Skeletal muscle satellite cell (primary cell): ENCODE measurements around the gene ATP6AP1.

ENCODE experiments used
- H3K27me3 ChIP-seq: 2 replicates; pipeline ENCODE4 v1.7.0; 2013; ENCODE audit warnings: low read length; ENCODE audit not compliant: control insufficient read depth, insufficient read depth
- H3K36me3 ChIP-seq: 2 replicates; pipeline ENCODE4 v1.7.0; 2013; ENCODE audit warnings: mild to moderate bottlenecking, control low read depth, low read length; ENCODE audit not compliant: insufficient read depth
- H3K4me1 ChIP-seq: 2 replicates; pipeline ENCODE4 v1.7.0; 2013; ENCODE audit warnings: low read length; ENCODE audit not compliant: control insufficient read depth, insufficient read depth
- H3K4me2 ChIP-seq: 2 replicates; pipeline ENCODE4 v1.7.0; 2013; ENCODE audit warnings: mild to moderate bottlenecking, low read length
- H3K4me3 ChIP-seq: 2 replicates; pipeline ENCODE4 v1.7.0; 2013; ENCODE audit warnings: low read length
- H3K9ac ChIP-seq: 2 replicates; pipeline ENCODE4 v1.7.0; 2013; ENCODE audit warnings: mild to moderate bottlenecking, low read depth, low read length, moderate library complexity
- H3K9me3 ChIP-seq: replicated peaks from 2 replicates; pipeline ENCODE4 v1.7.0; 2013; ENCODE audit warnings: mild to moderate bottlenecking, control low read depth, low read length

Gene ATP6AP1

GRCh38 chrX:154460326-154460725 lies 31.8 kb downstream of the ATP6AP1 start:
- Histone ChIP-seq H3K4me2 (peak overlapping the region; percentile 97), H3K9ac (peak overlapping the region; percentile 86), H3K4me1 (peaks cover 11% of the 10 kb centered on the region), H3K9me3 (no peaks in the 10 kb centered on the region), H3K36me3 (peaks cover 24% of the 10 kb centered on the region), H3K27me3 (no peaks in the 10 kb centered on the region), H3K4me3 (peak overlapping the region; percentile 80)

- Histone ChIP-seq H3K27me3 (no peaks in the 10 kb centered on the region), H3K4me3 (no peak overlapping the region), H3K9me3 (no peaks in the 10 kb centered on the region), H3K4me1 (peaks cover 11% of the 10 kb centered on the region), H3K4me2 (no peak overlapping the region), H3K36me3 (peaks cover 24% of the 10 kb centered on the region), H3K9ac (no peak overlapping the region)
These were observed 33.9 kb downstream of the ATP6AP1 start for GRCh38 chrX:154462396-154462795.

- H3K4me3 ChIP-seq = no peak overlapping the region
These were observed 35.2 kb downstream of the ATP6AP1 start for GRCh38 chrX:154463611-154464220.

GRCh38 chrX:154464806-154465365 lies 36.4 kb downstream of the ATP6AP1 start:
- Histone ChIP-seq H3K36me3 (peaks cover 42% of the 10 kb centered on the region), H3K4me1 (peaks cover 11% of the 10 kb centered on the region), H3K4me2 (no peak overlapping the region), H3K9ac (no peak overlapping the region), H3K27me3 (no peaks in the 10 kb centered on the region), H3K4me3 (no peak overlapping the region), H3K9me3 (no peaks in the 10 kb centered on the region)

More at GRCh38 chrX:154463611-154464220, 35.2 kb downstream of the ATP6AP1 start:
- peaks cover 31% of the 10 kb centered on the region for H3K36me3 ChIP-seq
- H3K27me3 ChIP-seq = no peaks in the 10 kb centered on the region
- H3K9me3 ChIP-seq = no peaks in the 10 kb centered on the region
- H3K9ac ChIP-seq = no peak overlapping the region
- no peak overlapping the region for H3K4me2 ChIP-seq
- H3K4me1 ChIP-seq = peaks cover 11% of the 10 kb centered on the region

- peaks cover 46% of the 10 kb centered on the region for H3K36me3 ChIP-seq
- peaks cover 8% of the 10 kb centered on the region for H3K4me1 ChIP-seq
- H3K9me3 ChIP-seq = no peaks in the 10 kb centered on the region
- no peaks in the 10 kb centered on the region for H3K27me3 ChIP-seq
- no peak overlapping the region for H3K4me2 ChIP-seq
- H3K4me3 ChIP-seq = no peak overlapping the region
- no peak overlapping the region for H3K9ac ChIP-seq
These were observed 37.1 kb downstream of the ATP6AP1 start for GRCh38 chrX:154465601-154466000.

- no peak overlapping the region for H3K4me2 ChIP-seq
- no peaks in the 10 kb centered on the region for H3K9me3 ChIP-seq
- no peak overlapping the region for H3K9ac ChIP-seq
- peaks cover 4% of the 10 kb centered on the region for H3K4me1 ChIP-seq
- no peak overlapping the region for H3K4me3 ChIP-seq
- H3K27me3 ChIP-seq = no peaks in the 10 kb centered on the region
- peaks cover 46% of the 10 kb centered on the region for H3K36me3 ChIP-seq
These were observed 37.6 kb downstream of the ATP6AP1 start for GRCh38 chrX:154466036-154466435.

- H3K4me3 ChIP-seq = no peak overlapping the region
- peaks cover 46% of the 10 kb centered on the region for H3K36me3 ChIP-seq
- H3K9ac ChIP-seq = no peak overlapping the region
- H3K4me2 ChIP-seq = no peak overlapping the region
- H3K4me1 ChIP-seq = no peaks in the 10 kb centered on the region
- H3K27me3 ChIP-seq = no peaks in the 10 kb centered on the region
- no peaks in the 10 kb centered on the region for H3K9me3 ChIP-seq
These were observed 38.4 kb downstream of the ATP6AP1 start for GRCh38 chrX:154466907-154467306.

GRCh38 chrX:154467556-154467955 lies 39.1 kb downstream of the ATP6AP1 start:
- H3K36me3 ChIP-seq = peaks cover 44% of the 10 kb centered on the region
- no peaks in the 10 kb centered on the region for H3K9me3 ChIP-seq
- no peak overlapping the region for H3K4me3 ChIP-seq
- no peaks in the 10 kb centered on the region for H3K27me3 ChIP-seq
- H3K4me1 ChIP-seq = no peaks in the 10 kb centered on the region
- no peak overlapping the region for H3K4me2 ChIP-seq
- H3K9ac ChIP-seq = no peak overlapping the region

GRCh38 chrX:154468217-154468616 lies 39.7 kb downstream of the ATP6AP1 start:
- H3K9ac ChIP-seq = no peak overlapping the region
- no peak overlapping the region for H3K4me2 ChIP-seq
- H3K36me3 ChIP-seq = peaks cover 40% of the 10 kb centered on the region
- H3K4me1 ChIP-seq = no peaks in the 10 kb centered on the region
- H3K9me3 ChIP-seq = no peaks in the 10 kb centered on the region
- no peak overlapping the region for H3K4me3 ChIP-seq
- H3K27me3 ChIP-seq = no peaks in the 10 kb centered on the region

GRCh38 chrX:154469114-154469513 lies 40.6 kb downstream of the ATP6AP1 start:
- Histone ChIP-seq H3K9ac (no peak overlapping the region), H3K36me3 (peaks cover 46% of the 10 kb centered on the region), H3K4me2 (no peak overlapping the region), H3K4me1 (no peaks in the 10 kb centered on the region), H3K4me3 (no peak overlapping the region), H3K27me3 (no peaks in the 10 kb centered on the region), H3K9me3 (no peaks in the 10 kb centered on the region)

- H3K27me3 ChIP-seq = no peaks in the 10 kb centered on the region
- no peaks in the 10 kb centered on the region for H3K9me3 ChIP-seq
- no peaks in the 10 kb centered on the region for H3K4me1 ChIP-seq
- no peak overlapping the region for H3K4me3 ChIP-seq
- peaks cover 46% of the 10 kb centered on the region for H3K36me3 ChIP-seq
- H3K9ac ChIP-seq = no peak overlapping the region
- no peak overlapping the region for H3K4me2 ChIP-seq
These were observed 41.4 kb downstream of the ATP6AP1 start for GRCh38 chrX:154469880-154470279.

- Histone ChIP-seq H3K4me2 (no peak overlapping the region), H3K36me3 (peaks cover 46% of the 10 kb centered on the region), H3K27me3 (no peaks in the 10 kb centered on the region), H3K4me1 (no peaks in the 10 kb centered on the region), H3K9ac (no peak overlapping the region), H3K4me3 (no peak overlapping the region), H3K9me3 (no peaks in the 10 kb centered on the region)
These were observed 42.0 kb downstream of the ATP6AP1 start for GRCh38 chrX:154470434-154470833.
